Naive B cell (primary cell): ENCODE results near the gene MN1. TPM values are rescaled to one million over a fixed set of nuclear protein-coding genes. Genes with fewer than 3 reads are reported as not detected.

Experiments used
- ATAC-seq, 2 donors: fragments of 150-1000 bp; cut with Tn5 transposase; 2 replicates each; pipeline ENCODE4 v1.10.0; 2021; ENCODE audit warnings: low read depth in 2 of 2, mild to moderate bottlenecking in 2 of 2, moderate library complexity in 2 of 2
- DNase-seq: peaks from one replicate; pipeline ENCODE4 v3.0.0; 2022
- H3K27ac Mint-ChIP-seq, 6 donors: one replicate each; pipeline ENCODE4 v1.8.0; 2020 to 2022; ENCODE audit warnings: mild to moderate bottlenecking in 6 of 6, mixed read lengths in 6 of 6, moderate library complexity in 5 of 6, inconsistent platforms in 2 of 6
- H3K27me3 Mint-ChIP-seq, 3 donors: one replicate each; pipeline ENCODE4 v1.8.0; 2021 to 2022; ENCODE audit warnings: mixed read lengths in 3 of 3, mild to moderate bottlenecking in 1 of 3
- H3K36me3 Mint-ChIP-seq, 2 donors: one replicate each; pipeline ENCODE4 v1.8.0; 2020 to 2022; ENCODE audit warnings: mixed read lengths in 2 of 2, inconsistent platforms in 1 of 2, mild to moderate bottlenecking in 1 of 2
- H3K4me1 Mint-ChIP-seq, 3 donors: one replicate each; pipeline ENCODE4 v1.8.0; 2020 to 2022; ENCODE audit warnings: mixed read lengths in 3 of 3, inconsistent platforms in 1 of 3, mild to moderate bottlenecking in 1 of 3, moderate library complexity in 1 of 3
- H3K4me3 Mint-ChIP-seq, 8 donors: one replicate each; pipeline ENCODE4 v1.8.0; 2020 to 2022; ENCODE audit warnings: mild to moderate bottlenecking in 8 of 8, mixed read lengths in 8 of 8, moderate library complexity in 8 of 8, inconsistent platforms in 2 of 8
- H3K9me3 Mint-ChIP-seq, 7 donors: one replicate each; pipeline ENCODE4 v1.8.0; 2020 to 2022; ENCODE audit warnings: mixed read lengths in 7 of 7, mild to moderate bottlenecking in 5 of 7, inconsistent platforms in 2 of 7, moderate library complexity in 1 of 7
- polyA plus RNA-seq, 6 donors: library from polyadenylated mRNA; unstranded; fragments of 300-500 nt; fragmentation: Illumina TruSeq; gene quantifications; one replicate each; pipeline ENCODE4 v1.2.3, GENCODE V29; 2021; ENCODE audit warnings: low read depth in 6 of 6

The MN1 gene
- polyA plus RNA-seq, 6 donors from 2014 or later: not detected

DNA sequence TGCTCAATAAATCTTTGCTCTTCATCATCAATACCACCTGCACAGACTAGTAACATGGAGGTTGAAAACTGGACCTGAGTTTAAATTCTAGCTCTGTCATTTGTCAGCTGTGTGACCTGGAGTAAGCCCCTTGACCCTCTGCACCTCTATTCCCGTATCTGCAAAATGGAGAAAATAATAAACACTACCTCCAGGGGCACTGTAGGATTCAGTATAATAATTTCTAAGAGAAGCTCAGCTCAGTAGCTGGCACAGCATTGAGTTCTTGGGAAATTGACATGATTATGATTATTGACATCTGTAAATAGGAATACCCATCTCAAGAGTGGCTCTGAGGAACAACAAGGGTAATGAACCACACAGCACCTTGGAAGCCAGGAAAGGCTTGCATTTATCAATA is 78.4 kb downstream of the MN1 start:
- no peak for ATAC-seq
- H3K27ac Mint-ChIP-seq: no peak overlapping the region

DNA sequence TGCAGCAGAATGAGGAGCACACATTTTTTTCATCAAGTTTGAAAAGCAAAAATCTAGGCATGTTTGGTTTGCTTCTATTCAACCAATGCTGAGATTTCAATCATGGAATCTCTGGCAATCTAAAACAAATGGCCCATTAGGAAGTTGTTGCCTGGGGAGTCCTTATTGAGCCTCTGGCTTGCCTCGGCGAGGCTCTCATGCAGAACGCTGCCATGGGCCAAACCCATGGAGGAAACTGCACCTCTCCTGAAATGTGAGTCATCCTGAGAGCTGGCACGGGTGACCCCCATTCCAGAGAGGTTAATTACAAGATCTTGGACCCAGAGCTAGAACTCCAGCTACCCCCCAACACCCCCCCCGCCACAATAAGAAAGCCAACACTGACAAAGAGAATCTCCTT is 80.7 kb downstream of the MN1 start:
- no peaks in the 10 kb centered on the region for H3K4me1 Mint-ChIP-seq

More for the DNA sequence above, 78.4 kb downstream of the MN1 start:
- no peak for DNase-seq
- Mint-ChIP-seq H3K4me3 (no peak overlapping the region), H3K9me3 (peaks cover 0 to 9% (median 0%) of the 10 kb centered on the region in 7 donors), H3K4me1 (peaks cover 0 to 8% (median 7%) of the 10 kb centered on the region in 3 donors), H3K36me3 (peaks cover 0 to 7% of the 10 kb centered on the region in 2 donors), H3K27me3 (peaks cover 0 to 20% (median 5%) of the 10 kb centered on the region in 3 donors)

DNA sequence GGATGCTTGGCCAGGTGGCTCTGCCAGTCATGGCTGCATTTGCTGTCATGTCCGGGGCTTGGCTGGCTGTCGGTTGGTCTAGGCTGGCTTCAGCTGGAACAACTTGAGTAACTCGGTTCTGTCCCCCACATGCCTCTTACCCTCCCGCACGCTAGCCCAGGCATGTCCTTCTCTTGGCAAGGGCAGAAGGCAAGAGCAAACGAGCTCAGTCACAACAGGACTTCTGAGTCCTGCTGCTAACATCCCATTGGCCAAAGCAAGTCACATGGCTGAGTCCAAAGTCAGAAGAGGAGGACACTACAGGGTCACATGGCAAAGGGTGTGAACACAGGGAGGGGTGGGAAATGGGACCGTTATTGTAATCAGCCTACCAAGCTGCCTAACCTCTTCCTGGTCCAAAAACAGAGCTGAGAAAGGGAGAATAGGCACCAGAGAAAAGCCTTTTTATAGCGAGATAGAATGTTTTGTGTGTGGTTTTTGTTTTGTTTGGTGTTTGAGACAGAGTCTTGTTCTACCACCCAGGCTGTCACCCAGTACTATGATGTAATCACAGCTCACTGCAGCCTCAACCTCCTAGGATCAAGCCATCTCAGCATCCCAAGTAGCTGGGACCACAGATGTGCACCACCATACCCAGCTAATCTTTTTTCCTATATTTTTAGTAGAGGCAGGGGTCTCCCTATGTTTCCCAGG is 81.9 kb downstream of the MN1 start:
- H3K27ac Mint-ChIP-seq: no peak overlapping the region
- peaks cover 12 to 19% (median 12%) of the 10 kb centered on the region in 3 donors for H3K27me3 Mint-ChIP-seq
- ATAC-seq: no peak
- H3K36me3 Mint-ChIP-seq: peaks cover 0 to 7% of the 10 kb centered on the region in 2 donors
- peaks cover 0 to 5% (median 3%) of the 10 kb centered on the region in 7 donors for H3K9me3 Mint-ChIP-seq
- no peak for DNase-seq
- H3K4me3 Mint-ChIP-seq: no peak overlapping the region
- no peaks in the 10 kb centered on the region for H3K4me1 Mint-ChIP-seq

More for the DNA sequence above, 80.7 kb downstream of the MN1 start:
- peaks cover 0 to 7% of the 10 kb centered on the region in 2 donors for H3K36me3 Mint-ChIP-seq
- H3K27ac Mint-ChIP-seq: no peak overlapping the region
- H3K9me3 Mint-ChIP-seq: peaks cover 0 to 9% (median 4%) of the 10 kb centered on the region in 7 donors
- no peak overlapping the region for H3K4me3 Mint-ChIP-seq
- DNase-seq: no peak
- no peak for ATAC-seq
- peaks cover 9 to 19% (median 12%) of the 10 kb centered on the region in 3 donors for H3K27me3 Mint-ChIP-seq

DNA sequence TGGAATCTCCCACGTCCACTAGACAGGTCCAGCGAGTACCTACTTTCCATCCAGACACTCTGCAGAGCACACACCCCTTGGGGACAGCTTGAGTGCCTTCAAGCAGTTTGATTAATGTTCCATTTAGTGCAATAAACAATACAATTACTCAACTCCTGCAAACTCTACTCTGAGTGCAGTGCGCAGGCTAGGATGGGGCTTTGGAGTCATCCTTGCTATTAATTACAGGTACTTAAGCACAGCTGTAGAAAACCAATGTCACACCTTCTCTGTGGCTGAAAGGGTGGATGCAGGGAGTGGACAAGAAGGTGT is 82.6 kb downstream of the MN1 start:
- Mint-ChIP-seq H3K4me3 (no peak overlapping the region), H3K9me3 (peaks cover 0 to 5% (median 3%) of the 10 kb centered on the region in 7 donors), H3K36me3 (peaks cover 0 to 6% of the 10 kb centered on the region in 2 donors), H3K27me3 (peaks cover 12 to 19% (median 12%) of the 10 kb centered on the region in 3 donors), H3K4me1 (no peaks in the 10 kb centered on the region), H3K27ac (no peak overlapping the region)
- ATAC-seq (no peak), DNase-seq (no peak)

DNA sequence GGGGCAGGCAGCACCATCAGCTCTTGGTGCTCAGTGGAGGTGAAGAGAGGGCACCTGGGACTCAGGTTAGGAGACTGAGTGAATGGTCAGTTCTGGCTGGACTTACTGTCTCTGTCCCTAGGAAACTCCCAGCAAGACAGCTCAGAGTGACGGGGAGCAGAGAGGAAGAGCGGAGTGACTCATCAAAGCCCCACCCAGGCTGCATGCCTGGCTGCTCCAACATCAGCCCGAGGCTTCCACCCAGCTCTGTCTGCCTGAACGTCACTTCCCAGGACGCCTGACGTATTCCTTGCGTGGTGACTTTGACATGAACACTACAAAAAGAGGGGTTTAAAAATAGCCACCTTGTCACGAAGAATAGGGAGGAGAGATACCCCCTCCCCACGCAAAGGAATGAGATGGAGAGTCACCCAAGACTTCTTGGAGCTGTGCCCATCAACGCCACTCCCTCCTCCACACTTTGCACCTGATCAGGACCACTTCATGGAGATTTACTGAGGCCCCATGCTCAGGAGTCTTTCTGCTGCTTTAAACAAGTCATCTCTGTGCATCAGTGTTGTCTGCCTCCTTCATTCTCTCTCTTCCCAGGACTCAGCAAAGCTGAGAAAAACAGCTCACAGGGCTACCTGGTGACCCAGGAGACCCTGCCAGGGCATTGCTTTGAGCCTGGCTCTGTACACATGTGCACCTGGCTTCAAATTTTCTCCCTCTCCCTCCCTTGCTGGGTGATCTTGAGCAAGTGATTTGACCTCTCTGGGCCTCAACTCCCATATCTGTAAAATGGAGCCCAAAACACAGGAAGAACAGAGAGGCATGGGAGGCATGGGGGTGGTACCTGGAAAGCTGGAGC is 83.1 kb downstream of the MN1 start:
- ATAC-seq: no peak
- no peak overlapping the region for H3K4me3 Mint-ChIP-seq
- no peaks in the 10 kb centered on the region for H3K4me1 Mint-ChIP-seq
- H3K27me3 Mint-ChIP-seq: peaks cover 12 to 19% (median 14%) of the 10 kb centered on the region in 3 donors
- DNase-seq: no peak
- H3K36me3 Mint-ChIP-seq: peaks cover 0 to under 1% of the 10 kb centered on the region in 2 donors
- no peak overlapping the region for H3K27ac Mint-ChIP-seq
- H3K9me3 Mint-ChIP-seq: peaks cover 0 to 5% (median 0%) of the 10 kb centered on the region in 7 donors

- Mint-ChIP-seq H3K27me3 (peaks cover 16 to 25% (median 18%) of the 10 kb centered on the region in 3 donors), H3K4me3 (no peak overlapping the region), H3K27ac (no peak overlapping the region), H3K36me3 (no peaks in the 10 kb centered on the region), H3K9me3 (peaks cover 0 to 5% (median 0%) of the 10 kb centered on the region in 7 donors), H3K4me1 (no peaks in the 10 kb centered on the region)
- DNase-seq (no peak), ATAC-seq (no peak)
Observed at GRCh38 chr22:27717094-27717493, 84.5 kb downstream of the MN1 start.

GRCh38 chr22:27716074-27716473 is 85.5 kb downstream of the MN1 start:
- Mint-ChIP-seq H3K27me3 (peaks cover 16 to 27% (median 18%) of the 10 kb centered on the region in 3 donors), H3K9me3 (peaks cover 0 to 5% (median 0%) of the 10 kb centered on the region in 7 donors), H3K4me1 (no peaks in the 10 kb centered on the region), H3K4me3 (no peak overlapping the region), H3K36me3 (no peaks in the 10 kb centered on the region), H3K27ac (no peak overlapping the region)
- no peak for DNase-seq
- no peak for ATAC-seq

- Mint-ChIP-seq H3K27ac (no peak overlapping the region), H3K9me3 (peaks cover 0 to 5% (median 0%) of the 10 kb centered on the region in 7 donors), H3K4me1 (no peaks in the 10 kb centered on the region), H3K4me3 (no peak overlapping the region), H3K36me3 (no peaks in the 10 kb centered on the region), H3K27me3 (peaks cover 16 to 36% (median 27%) of the 10 kb centered on the region in 3 donors)
- ATAC-seq (no peak), DNase-seq (no peak)
Observed at GRCh38 chr22:27715106-27715505, 86.5 kb downstream of the MN1 start.

DNA sequence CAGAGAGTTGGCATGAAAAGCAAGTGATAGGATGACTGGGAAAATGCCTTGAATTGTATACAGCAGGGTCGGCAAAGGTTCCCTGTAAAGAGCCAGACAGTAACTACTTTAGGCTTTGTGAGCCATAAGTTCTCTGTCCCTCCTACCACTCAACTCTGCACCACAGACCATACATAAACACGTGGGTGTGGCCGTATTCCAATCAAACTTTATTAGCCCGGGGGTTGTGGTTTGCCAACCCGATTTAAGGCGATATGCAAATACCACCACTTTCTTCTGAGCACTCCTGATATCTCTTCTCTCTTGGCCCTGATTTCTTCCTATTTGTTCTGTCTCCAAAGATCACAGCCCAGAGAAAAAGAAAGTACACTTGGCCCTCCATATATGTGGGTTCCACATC is 87.5 kb downstream of the MN1 start:
- H3K4me1 Mint-ChIP-seq: no peaks in the 10 kb centered on the region
- H3K36me3 Mint-ChIP-seq: no peaks in the 10 kb centered on the region
- H3K9me3 Mint-ChIP-seq: peaks cover 0 to 5% (median 2%) of the 10 kb centered on the region in 7 donors
- ATAC-seq: no peak
- peaks cover 16 to 40% (median 36%) of the 10 kb centered on the region in 3 donors for H3K27me3 Mint-ChIP-seq
- no peak overlapping the region for H3K27ac Mint-ChIP-seq
- DNase-seq: no peak
- no peak overlapping the region for H3K4me3 Mint-ChIP-seq

DNA sequence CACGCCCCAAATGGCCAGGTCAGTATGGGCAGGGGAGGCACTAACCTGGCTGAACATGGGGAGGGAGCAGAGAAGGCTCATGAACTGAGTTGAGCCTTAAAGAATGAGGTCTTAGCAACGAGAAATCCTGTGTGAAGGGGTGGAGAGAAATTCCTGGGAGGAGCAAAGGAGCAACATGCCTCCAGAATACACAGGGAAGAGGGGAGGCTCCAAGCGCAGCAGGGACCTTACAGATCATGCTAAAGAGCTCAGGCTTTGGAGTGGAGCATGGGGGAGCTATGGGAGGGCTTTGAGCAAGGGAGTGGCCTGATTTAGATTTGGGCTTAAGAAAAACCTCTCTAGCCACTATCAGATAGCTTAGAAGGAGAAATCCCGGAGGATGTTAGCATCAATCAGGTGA is 88.1 kb downstream of the MN1 start:
- peaks cover 0 to 5% (median 2%) of the 10 kb centered on the region in 7 donors for H3K9me3 Mint-ChIP-seq
- H3K27ac Mint-ChIP-seq: no peak overlapping the region
- ATAC-seq (no peak), DNase-seq (no peak)
- peaks cover 16 to 35% (median 32%) of the 10 kb centered on the region in 3 donors for H3K27me3 Mint-ChIP-seq
- no peaks in the 10 kb centered on the region for H3K36me3 Mint-ChIP-seq
- no peaks in the 10 kb centered on the region for H3K4me1 Mint-ChIP-seq
- no peak overlapping the region for H3K4me3 Mint-ChIP-seq

DNA sequence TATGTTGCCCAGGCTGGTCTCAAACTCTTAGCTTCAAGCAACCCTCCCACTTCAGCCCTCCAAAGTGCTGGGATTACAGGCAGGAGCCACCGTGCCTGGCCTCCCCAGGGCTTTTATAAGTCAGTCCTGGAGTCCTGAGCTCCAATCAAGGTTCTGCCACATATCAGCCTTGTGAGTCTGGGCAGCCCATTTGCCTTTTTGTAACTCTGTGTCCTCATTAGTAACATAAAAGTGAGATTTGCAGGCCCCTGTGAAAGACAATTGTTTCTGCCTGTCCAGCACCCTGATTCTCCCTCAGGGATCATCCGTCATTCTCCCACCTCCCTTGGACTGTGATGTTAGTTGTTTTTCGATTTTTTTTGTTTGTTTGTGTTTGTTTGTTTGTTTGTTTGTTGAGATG is 89.8 kb downstream of the MN1 start:
- H3K27ac Mint-ChIP-seq: no peak overlapping the region
- no peak for ATAC-seq
- H3K27me3 Mint-ChIP-seq: peaks cover 15 to 25% (median 20%) of the 10 kb centered on the region in 3 donors
- peaks cover 0 to 5% (median 2%) of the 10 kb centered on the region in 7 donors for H3K9me3 Mint-ChIP-seq
- no peaks in the 10 kb centered on the region for H3K36me3 Mint-ChIP-seq
- H3K4me3 Mint-ChIP-seq: no peak overlapping the region
- no peak for DNase-seq
- no peaks in the 10 kb centered on the region for H3K4me1 Mint-ChIP-seq

GRCh38 chr22:27711012-27711411 is 90.5 kb downstream of the MN1 start:
- H3K9me3 Mint-ChIP-seq: peaks cover 0 to 4% (median 2%) of the 10 kb centered on the region in 7 donors
- no peak for DNase-seq
- no peak overlapping the region for H3K4me3 Mint-ChIP-seq
- peaks cover 11 to 25% (median 20%) of the 10 kb centered on the region in 3 donors for H3K27me3 Mint-ChIP-seq
- no peaks in the 10 kb centered on the region for H3K4me1 Mint-ChIP-seq
- no peak overlapping the region for H3K27ac Mint-ChIP-seq
- ATAC-seq: no peak
- H3K36me3 Mint-ChIP-seq: no peaks in the 10 kb centered on the region

GRCh38 chr22:27709919-27710675 is 91.5 kb downstream of the MN1 start:
- Mint-ChIP-seq H3K36me3 (no peaks in the 10 kb centered on the region), H3K4me3 (no peak overlapping the region), H3K27ac (peak overlapping the region in 1 of 6 donors; percentile 23), H3K9me3 (peaks cover 0 to 4% (median 2%) of the 10 kb centered on the region in 7 donors), H3K27me3 (peaks cover 7 to 25% (median 20%) of the 10 kb centered on the region in 3 donors), H3K4me1 (no peaks in the 10 kb centered on the region)
- DNase-seq: no peak
- ATAC-seq: no peak
